ENCODE data around the gene DEFB118. TPM values are rescaled to one million over a fixed set of nuclear protein-coding genes. Genes with fewer than 3 reads are reported as not detected.
A peak's percentile ranks its signal among the peaks of the same experiment; 100 is the strongest.

The DEFB118 gene
- total and polyA plus RNA-seq, 9 of the 15 experiments (the other 6 are each of a cell fraction or from before 2014, with no cell fraction given), result not detected

DNA sequence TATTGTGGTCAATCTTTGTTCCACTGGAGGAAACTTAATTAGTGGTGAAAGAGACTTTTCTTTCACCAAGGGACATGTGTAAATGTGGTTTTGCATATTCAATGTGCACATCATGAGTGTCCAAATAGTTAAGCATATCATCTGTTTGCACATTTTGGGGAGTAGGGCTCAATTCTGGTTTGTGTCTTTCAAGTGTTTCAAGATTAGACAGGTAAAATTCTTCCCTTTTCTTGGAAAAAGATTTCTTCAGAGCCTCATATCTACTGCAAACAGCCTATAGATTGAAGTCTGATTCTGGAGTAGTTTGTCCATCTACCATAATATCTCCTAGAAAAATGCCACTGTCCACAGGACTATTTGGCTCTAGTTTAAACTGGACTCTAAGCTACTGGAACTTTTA, 26.9 kb upstream of the DEFB118 start (continued):
- TF ChIP-seq CBFA2T3 (IDR thresholded peaks at IDR 0.05) (peak; percentile 50), SUPT5H (IDR thresholded peaks at IDR 0.05) (no peak), E4F1 (CRISPR knock-in tag; IDR thresholded peaks at IDR 0.05; ENCODE audit: borderline replicate concordance) (no peak), BCLAF1 (IDR thresholded peaks at IDR 0.05; ENCODE audit: borderline replicate concordance in 1 of 2, control insufficient read depth in 1 of 2, low read depth in 2 of 2, low read length in 1 of 2) (no peak), ZNF224 (CRISPR knock-in tag; IDR thresholded peaks at IDR 0.05) (no peak), TCF7 (IDR thresholded peaks at IDR 0.05; ENCODE audit: borderline replicate concordance) (no peak), THRAP3 (IDR thresholded peaks at IDR 0.05; ENCODE audit: borderline replicate concordance) (no peak), ZNF407 (IDR thresholded peaks at IDR 0.05; ENCODE audit: low read depth) (no peak), SMARCA5 (IDR thresholded peaks at IDR 0.05) (no peak), ZNF644 (tag; IDR thresholded peaks at IDR 0.05; ENCODE audit: low read depth) (no peak), SNIP1 (IDR thresholded peaks at IDR 0.05; ENCODE audit: low read depth) (no peak), HDGF (IDR thresholded peaks at IDR 0.05) (no peak)
- TF ChIP-seq, protein P1, sequence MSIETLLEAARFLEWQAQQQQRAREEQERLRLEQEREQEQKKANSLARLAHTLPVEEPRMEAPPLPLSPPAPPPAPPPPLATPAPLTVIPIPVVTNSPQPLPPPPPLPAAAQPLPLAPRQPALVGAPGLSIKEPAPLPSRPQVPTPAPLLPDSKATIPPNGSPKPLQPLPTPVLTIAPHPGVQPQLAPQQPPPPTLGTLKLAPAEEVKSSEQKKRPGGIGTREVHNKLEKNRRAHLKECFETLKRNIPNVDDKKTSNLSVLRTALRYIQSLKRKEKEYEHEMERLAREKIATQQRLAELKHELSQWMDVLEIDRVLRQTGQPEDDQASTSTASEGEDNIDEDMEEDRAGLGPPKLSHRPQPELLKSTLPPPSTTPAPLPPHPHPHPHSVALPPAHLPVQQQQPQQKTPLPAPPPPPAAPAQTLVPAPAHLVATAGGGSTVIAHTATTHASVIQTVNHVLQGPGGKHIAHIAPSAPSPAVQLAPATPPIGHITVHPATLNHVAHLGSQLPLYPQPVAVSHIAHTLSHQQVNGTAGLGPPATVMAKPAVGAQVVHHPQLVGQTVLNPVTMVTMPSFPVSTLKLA (conservative IDR thresholded peaks at IDR 0.05), result no peak

Data from K562 (cell line).